ENCODE measurements around the gene DDX60. TPM values are rescaled to one million over a fixed set of nuclear protein-coding genes. Genes with fewer than 3 reads are reported as not detected.

DDX60 gene
- total and polyA plus RNA-seq, 10 of the 15 experiments (the other 5 are each of a cell fraction or from before 2014, with no cell fraction given) = 2.7 to 28.4 (median 6.3) TPM

DNA sequence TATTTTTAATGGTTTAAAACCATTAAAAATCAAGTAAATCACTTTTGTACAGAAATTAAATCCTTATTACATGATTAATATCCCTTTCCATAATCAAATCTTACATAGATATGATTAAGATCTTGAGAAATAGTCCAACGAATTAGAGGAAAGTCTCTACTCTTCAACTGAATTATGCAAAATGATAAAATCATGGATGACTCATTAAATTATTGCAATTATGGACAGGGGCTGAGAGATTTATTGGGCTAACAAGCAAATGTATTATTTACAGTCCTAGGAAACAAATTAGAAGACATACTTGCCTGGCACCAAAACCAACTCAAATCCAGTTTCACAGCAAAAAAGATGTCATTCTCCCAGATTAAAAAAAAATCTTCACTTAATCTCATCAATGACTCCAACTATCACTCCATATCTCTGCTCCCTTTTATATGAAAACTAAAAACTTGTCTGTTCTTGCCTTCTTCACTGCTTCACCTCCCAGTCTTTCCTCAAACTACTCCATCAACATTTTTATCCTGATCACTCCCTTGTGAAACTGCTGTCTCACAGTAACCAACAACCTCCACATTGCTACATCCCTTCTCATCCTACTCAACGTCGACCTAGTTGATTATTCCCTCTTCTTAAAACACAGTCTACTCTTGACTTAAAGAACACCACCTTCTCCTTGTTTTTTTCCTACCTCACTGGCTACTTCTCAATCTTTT is 18.4 kb upstream of the DDX60 start:
- Histone ChIP-seq H3K4me3 (no peak overlapping the region), H3K79me2 (ENCODE audit: control insufficient read depth, insufficient read depth, low read length) (no peaks in the 10 kb centered on the region), H4K20me1 (ENCODE audit: control insufficient read depth, insufficient read depth) (no peaks in the 10 kb centered on the region), H3K9me3 (replicated peaks; ENCODE audit: control insufficient read depth, insufficient read depth, low read length) (no peaks in the 10 kb centered on the region), H3K36me3 (ENCODE audit: control insufficient read depth in 2 of 2, insufficient read depth in 2 of 2, low read length in 1 of 2) (no peaks in the 10 kb centered on the region), H3K4me2 (ENCODE audit: control insufficient read depth, insufficient read depth) (no peak overlapping the region), H3K9ac (ENCODE audit: control insufficient read depth, insufficient read depth, low read length) (no peak overlapping the region), H3K27ac (ENCODE audit: control insufficient read depth, insufficient read depth) (no peak overlapping the region), H2AFZ (ENCODE audit: control insufficient read depth, low read depth, low read length) (no peak overlapping the region), H3K27me3 (replicated peaks in 1 of 2; ENCODE audit: control insufficient read depth in 2 of 2, insufficient read depth in 2 of 2, low read length in 1 of 2) (no peaks in the 10 kb centered on the region), H3K4me1 (ENCODE audit: control insufficient read depth, insufficient read depth, low read length) (no peaks in the 10 kb centered on the region)
- ChIA-PET SMC1A (ENCODE audit: uncharacterized antibody, unreplicated experiment) (interaction anchor here (1.0 kb wide), 1 partner anchor 83 kb away, joined by 3 read pairs; no protein-coding TSS in a partner anchor), RAD21 (ENCODE audit: unreplicated experiment) (no interaction called here), POLR2A (no interaction called here), CTCF (no interaction called here)
- FAIRE-seq = no peak
- no TSS peak for BruUV-seq (replicated peaks)
- WGBS (ENCODE audit: insufficient coverage, insufficient replicate concordance, low lambda C conversion rate, missing lambda C conversion rate) = 26% methylated on average over 3 of the region's 3 CpGs
- TF ChIP-seq NFYB (IDR thresholded peaks at IDR 0.05; ENCODE audit: insufficient read depth, low read depth, low read length) (no peak), RBBP5 (conservative IDR thresholded peaks at IDR 0.05) (no peak), ETV6 (conservative IDR thresholded peaks at IDR 0.05 in 1 of 2, IDR thresholded peaks at IDR 0.05 in 1 of 2; ENCODE audit: borderline replicate concordance in 1 of 2, low read depth in 1 of 2) (no peak), E2F4 (IDR thresholded peaks at IDR 0.05; ENCODE audit: low read depth, low read length) (no peak), SIN3A (IDR thresholded peaks at IDR 0.05; ENCODE audit: low read depth, low read length) (no peak), TCF7 (IDR thresholded peaks at IDR 0.05; ENCODE audit: borderline replicate concordance) (no peak), PML (IDR thresholded peaks at IDR 0.05; ENCODE audit: low read length) (no peak), ZSCAN29 (IDR thresholded peaks at IDR 0.05) (no peak), ZNF207 (IDR thresholded peaks at IDR 0.05; ENCODE audit: borderline replicate concordance) (no peak), FOS (IDR thresholded peaks at IDR 0.05; ENCODE audit: borderline replicate concordance, extremely low read depth, insufficient read length) (no peak), RCOR1 (conservative IDR thresholded peaks at IDR 0.05; ENCODE audit: low read depth, low read length) (no peak), YY1 (IDR thresholded peaks at IDR 0.05; ENCODE audit: low read depth, low read length) (no peak)
- TF ChIP-seq, protein P1, sequence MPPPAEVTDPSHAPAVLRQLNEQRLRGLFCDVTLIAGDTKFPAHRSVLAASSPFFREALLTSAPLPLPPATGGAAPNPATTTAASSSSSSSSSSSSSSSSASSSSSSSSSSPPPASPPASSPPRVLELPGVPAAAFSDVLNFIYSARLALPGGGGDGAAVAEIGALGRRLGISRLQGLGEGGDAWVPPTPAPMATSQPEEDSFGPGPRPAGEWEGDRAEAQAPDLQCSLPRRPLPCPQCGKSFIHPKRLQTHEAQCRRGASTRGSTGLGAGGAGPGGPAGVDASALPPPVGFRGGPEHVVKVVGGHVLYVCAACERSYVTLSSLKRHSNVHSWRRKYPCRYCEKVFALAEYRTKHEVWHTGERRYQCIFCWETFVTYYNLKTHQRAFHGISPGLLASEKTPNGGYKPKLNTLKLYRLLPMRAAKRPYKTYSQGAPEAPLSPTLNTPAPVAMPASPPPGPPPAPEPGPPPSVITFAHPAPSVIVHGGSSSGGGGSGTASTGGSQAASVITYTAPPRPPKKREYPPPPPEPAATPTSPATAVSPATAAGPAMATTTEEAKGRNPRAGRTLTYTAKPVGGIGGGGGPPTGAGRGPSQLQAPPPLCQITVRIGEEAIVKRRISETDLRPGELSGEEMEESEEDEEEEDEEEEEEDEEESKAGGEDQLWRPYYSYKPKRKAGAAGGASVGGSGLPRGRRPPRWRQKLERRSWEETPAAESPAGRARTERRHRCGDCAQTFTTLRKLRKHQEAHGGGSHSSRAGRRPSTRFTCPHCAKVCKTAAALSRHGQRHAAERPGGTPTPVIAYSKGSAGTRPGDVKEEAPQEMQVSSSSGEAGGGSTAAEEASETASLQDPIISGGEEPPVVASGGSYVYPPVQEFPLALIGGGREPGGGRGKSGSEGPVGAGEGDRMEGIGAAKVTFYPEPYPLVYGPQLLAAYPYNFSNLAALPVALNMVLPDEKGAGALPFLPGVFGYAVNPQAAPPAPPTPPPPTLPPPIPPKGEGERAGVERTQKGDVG (CRISPR knock-in tag; IDR thresholded peaks at IDR 0.05) = no peak
- TF ChIP-seq, protein P2, sequence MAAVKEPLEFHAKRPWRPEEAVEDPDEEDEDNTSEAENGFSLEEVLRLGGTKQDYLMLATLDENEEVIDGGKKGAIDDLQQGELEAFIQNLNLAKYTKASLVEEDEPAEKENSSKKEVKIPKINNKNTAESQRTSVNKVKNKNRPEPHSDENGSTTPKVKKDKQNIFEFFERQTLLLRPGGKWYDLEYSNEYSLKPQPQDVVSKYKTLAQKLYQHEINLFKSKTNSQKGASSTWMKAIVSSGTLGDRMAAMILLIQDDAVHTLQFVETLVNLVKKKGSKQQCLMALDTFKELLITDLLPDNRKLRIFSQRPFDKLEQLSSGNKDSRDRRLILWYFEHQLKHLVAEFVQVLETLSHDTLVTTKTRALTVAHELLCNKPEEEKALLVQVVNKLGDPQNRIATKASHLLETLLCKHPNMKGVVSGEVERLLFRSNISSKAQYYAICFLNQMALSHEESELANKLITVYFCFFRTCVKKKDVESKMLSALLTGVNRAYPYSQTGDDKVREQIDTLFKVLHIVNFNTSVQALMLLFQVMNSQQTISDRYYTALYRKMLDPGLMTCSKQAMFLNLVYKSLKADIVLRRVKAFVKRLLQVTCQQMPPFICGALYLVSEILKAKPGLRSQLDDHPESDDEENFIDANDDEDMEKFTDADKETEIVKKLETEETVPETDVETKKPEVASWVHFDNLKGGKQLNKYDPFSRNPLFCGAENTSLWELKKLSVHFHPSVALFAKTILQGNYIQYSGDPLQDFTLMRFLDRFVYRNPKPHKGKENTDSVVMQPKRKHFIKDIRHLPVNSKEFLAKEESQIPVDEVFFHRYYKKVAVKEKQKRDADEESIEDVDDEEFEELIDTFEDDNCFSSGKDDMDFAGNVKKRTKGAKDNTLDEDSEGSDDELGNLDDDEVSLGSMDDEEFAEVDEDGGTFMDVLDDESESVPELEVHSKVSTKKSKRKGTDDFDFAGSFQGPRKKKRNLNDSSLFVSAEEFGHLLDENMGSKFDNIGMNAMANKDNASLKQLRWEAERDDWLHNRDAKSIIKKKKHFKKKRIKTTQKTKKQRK (IDR thresholded peaks at IDR 0.05; ENCODE audit: low read depth, low read length) = no peak
- DNase-seq (ENCODE audit: low read depth, low spot score) = no peak
- intact Hi-C loops (cut with micrococcal nuclease; ENCODE audit: unreplicated experiment) (no loop called here), in situ Hi-C loops (cut with MboI) (no loop called here)
- no peak for ATAC-seq
